HG03196 (cell line): ENCODE data around the gene TAMALIN.
"Not testable (repeated sequence)": the region's sequence is repeated elsewhere in the genome, so short reads cannot be mapped to it uniquely, and the experiment has no call there.

Experiments
- ATAC-seq: cut with Tn5 transposase; IDR thresholded peaks from one replicate; pipeline ENCODE4 v1.9.1; 2021; ENCODE audit not compliant: unreplicated experiment

Gene TAMALIN

DNA sequence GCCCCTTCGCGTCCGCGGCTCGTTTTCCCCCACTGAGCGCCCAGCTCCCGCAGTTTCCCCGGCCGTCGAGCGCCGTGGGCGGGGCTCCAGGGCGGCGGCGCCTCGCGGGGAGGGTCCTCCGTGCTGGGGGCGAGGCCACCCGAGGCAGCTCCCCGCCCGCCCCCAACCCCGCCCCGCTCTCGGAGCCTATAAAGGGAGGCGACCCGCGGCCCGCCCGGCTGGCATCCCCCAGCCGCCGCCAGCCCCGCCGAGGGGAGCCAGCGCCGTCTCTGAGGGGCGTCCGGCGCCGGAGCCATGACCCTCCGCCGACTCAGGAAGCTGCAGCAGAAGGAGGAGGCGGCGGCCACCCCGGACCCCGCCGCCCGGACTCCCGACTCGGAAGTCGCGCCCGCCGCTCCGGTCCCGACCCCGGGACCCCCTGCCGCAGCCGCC is at the start of gene TAMALIN:
TAMALIN (plus strand) TSS at position 221 of the 432 bp plus-strand sequence; CDS start at position 295, 74 bp downstream.
- no peak for ATAC-seq

- no peak for ATAC-seq
Observed at GRCh38 chr12:51958542-51958941, 48.2 kb upstream of the TAMALIN start.

DNA sequence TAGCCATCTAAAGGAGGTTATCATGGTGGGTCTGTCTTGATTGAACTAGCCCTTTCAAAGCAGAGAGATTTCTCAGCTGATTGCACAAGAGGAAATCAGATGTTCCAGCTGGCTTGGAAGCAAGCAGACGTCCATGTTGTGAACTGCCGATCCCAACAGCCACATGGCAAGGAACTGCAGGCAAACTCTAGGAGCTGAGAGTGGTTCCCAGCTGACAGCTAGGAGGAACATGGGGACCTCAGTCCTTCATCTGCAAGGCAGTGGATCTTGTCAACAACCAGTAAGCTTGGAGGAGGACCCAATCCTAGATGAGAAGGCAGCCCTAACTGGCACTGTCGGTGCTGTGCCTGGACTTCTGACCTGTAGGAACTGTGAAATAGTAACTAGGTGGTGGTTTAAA is 47.5 kb upstream of the TAMALIN start:
- no peak for ATAC-seq

DNA sequence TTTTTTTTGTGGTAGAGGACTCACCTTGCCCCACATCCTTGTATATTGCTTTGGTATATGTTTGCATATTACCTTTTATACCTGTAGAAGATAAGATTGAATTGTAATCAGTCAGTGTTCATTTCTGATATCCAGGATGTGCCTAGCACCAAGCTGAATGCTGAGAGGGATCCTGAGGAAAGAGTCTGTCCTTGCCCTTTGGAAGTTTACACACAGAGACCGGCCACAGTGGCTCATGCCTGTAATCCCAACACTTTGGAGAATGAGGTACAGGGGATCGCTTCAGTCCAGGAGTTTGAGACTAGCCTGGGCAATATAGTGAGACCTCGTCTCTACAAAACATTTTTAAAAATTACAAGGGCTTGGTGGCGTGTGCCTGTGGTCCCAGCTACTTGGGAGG is 46.8 kb upstream of the TAMALIN start:
- no peak for ATAC-seq

- no peak for ATAC-seq
Observed at GRCh38 chr12:51960488-51960887, 46.3 kb upstream of the TAMALIN start.

DNA sequence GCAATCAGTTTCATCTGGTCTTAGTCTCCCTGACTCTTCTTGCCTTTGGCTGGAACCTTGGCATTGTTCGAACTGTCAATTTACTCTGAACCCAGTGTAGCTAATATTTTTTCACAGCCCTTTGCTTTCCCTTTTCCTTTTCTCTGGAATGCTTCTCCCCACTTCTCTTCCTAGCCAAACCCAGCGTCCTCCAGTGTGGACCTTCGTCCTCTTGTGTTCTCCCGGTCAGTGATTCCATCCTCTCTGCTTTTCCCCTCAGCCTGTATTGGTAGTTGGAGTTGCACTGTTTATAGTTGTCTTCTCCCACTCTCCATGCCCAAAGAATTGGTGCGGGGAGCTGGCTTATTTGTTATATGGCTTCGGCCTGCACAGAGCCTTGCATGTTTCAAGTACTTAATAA is 45.9 kb upstream of the TAMALIN start:
- ATAC-seq = no peak

DNA sequence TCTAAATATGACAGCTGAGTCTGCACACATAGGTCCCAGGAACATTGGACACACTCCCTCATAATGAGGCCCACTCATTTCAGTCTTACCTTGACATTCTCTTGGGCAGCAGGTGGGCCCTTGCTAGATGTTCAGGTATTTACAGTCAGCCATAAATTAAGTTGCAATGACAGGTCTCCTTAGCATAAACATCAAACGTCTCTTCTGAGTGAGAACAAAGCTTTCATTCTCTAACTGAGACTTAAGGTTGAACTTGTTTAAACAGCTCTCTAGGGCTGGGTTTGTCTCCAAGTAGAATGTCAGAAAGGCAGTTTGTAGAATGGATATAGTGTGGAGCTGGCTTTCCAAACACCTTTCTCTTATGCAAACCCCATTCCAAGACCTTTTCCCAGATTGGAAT is 44.9 kb upstream of the TAMALIN start:
- no peak for ATAC-seq

GRCh38 chr12:51962737-51963136 is 44.0 kb upstream of the TAMALIN start:
- ATAC-seq = no peak

DNA sequence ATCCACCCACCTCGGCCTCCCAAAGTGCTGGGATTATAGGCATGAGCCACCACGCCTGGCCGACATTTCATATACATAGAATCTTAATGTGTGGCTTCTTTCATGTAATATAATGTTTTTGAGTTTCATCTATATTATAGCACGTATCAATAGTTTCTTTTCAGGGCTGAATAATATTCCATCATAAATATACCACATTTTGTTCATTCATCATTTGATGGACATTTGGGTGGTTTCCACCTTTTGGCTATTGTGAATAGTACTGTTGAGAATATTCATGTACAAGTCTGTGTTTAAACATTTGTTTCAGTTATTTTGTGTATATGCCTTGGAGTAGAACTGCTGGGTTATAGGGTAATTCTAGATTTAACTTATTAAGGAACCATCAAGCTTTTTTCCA is 43.3 kb upstream of the TAMALIN start:
- no peak for ATAC-seq

- no peak for ATAC-seq
Observed at GRCh38 chr12:51969643-51970042, 37.1 kb upstream of the TAMALIN start.

GRCh38 chr12:51970904-51971646 is 35.7 kb upstream of the TAMALIN start:
- ATAC-seq = peak; percentile 85

GRCh38 chr12:51971679-51972421 is 34.9 kb upstream of the TAMALIN start:
- no peak for ATAC-seq

DNA sequence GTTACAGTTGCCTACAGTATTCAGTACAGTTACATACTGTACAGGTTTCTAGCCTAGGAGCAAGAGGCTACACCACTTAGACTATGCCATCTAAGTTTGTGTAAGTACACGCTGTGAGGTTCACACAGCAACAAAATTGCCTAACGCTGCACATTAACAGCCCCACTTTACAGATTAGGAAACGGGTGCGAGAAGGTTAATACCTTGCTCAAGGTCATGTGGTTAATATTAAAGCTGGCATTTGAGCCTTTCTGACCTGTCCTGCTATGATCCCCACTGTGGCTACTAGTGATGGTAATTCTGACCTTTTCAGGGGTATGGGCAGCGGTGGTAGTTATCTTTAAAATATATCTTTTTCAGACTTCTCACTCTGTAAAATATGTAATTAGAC is 34.3 kb upstream of the TAMALIN start:
- ATAC-seq = no peak

- ATAC-seq = no peak
Observed at GRCh38 chr12:51972849-51973273, 33.9 kb upstream of the TAMALIN start.

DNA sequence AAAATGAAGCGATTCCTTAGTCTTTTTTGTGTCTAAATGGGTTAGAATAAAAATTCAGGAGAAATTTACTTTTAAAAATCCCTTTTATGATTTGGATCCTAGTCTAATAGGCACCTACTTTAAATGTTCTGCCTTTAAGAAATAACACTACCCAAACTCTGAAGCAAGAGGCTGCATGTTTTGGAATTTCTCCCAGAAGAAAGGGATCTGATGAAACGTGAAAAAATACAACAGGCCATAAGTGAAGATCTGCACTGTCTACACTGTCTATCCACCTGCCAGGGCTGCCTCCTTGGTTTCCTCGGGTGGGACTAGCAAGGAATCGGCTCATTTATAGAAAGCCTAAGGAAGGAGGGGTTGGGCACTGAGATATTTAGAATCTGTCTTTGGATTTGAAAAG is 33.2 kb upstream of the TAMALIN start:
- ATAC-seq = no peak

DNA sequence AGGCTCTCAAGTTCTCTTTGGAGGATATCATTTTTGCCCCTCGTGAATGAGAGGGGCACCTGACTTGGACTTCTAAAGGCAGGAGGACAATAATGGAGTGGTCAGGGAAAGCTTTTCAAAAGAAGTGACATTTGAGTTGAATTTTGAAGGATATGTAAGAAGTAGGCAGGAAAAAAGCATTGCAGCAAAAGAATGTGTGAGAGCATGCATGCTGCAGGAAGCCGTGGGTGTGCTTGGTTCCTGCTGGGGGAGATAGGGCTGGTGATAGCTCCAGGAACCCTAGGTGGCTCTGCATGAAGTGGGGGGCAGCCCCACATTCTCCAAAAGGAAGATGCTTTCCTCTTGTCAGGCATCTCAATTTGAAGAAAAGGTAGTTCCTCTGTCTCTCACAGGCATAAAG is 32.1 kb upstream of the TAMALIN start:
- ATAC-seq = no peak

DNA sequence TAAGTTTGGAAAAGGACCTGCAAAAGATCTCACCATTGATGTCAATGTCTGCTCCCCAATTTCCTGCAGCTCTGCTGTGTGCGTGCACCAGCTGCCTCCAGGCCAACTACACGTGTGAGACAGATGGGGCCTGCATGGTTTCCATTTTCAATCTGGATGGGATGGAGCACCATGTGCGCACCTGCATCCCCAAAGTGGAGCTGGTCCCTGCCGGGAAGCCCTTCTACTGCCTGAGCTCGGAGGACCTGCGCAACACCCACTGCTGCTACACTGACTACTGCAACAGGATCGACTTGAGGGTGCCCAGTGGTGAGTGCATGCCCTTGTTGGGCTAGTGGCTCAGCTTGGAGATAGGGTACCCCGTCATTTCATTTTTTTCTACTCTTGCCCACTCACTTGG is 31.6 kb upstream of the TAMALIN start:
- ATAC-seq = no peak

- no peak for ATAC-seq
Observed at GRCh38 chr12:51976376-51977160, 30.2 kb upstream of the TAMALIN start.

DNA sequence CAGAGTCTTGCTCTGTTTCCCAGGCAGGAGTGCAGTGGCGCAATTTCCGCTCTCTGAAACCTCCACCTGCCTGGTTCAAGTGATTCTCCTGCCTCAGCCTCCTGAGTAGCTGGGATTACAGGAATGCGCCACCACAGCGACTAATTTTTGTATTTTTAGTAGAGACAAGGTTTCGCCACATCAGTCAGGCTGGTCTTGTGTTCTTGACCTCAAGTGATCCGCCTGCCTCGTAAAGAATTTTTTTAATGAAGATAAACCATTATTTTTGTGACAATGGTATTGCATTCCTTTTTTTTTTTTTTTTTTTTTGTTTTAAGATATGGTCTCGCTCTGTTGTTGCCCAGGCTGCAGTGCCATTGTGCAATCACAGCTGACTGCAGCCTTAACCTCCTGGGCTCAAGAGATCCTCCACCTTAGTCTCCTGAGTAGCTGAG is 29.4 kb upstream of the TAMALIN start:
- ATAC-seq = no peak

- not testable (repeated sequence) for ATAC-seq
Observed at GRCh38 chr12:51979306-51979705, 27.4 kb upstream of the TAMALIN start.

- no peak for ATAC-seq
Observed at GRCh38 chr12:51980051-51980808, 26.5 kb upstream of the TAMALIN start.
